Activated CD4-positive, alpha-beta T cell treated with anti-CD3 and anti-CD28 coated beads for 24 hours (primary cell): ENCODE results near the gene PAGR1.
"Not testable (repeated sequence)": the region's sequence is repeated elsewhere in the genome, so short reads cannot be mapped to it uniquely, and the experiment has no call there.

ENCODE experiments used
- DNase-seq, 2 donors: peaks; one replicate each; pipeline ENCODE4 v3.0.0-alpha.2; 2020; ENCODE audit warnings: low read depth in 2 of 2

PAGR1 gene

DNA sequence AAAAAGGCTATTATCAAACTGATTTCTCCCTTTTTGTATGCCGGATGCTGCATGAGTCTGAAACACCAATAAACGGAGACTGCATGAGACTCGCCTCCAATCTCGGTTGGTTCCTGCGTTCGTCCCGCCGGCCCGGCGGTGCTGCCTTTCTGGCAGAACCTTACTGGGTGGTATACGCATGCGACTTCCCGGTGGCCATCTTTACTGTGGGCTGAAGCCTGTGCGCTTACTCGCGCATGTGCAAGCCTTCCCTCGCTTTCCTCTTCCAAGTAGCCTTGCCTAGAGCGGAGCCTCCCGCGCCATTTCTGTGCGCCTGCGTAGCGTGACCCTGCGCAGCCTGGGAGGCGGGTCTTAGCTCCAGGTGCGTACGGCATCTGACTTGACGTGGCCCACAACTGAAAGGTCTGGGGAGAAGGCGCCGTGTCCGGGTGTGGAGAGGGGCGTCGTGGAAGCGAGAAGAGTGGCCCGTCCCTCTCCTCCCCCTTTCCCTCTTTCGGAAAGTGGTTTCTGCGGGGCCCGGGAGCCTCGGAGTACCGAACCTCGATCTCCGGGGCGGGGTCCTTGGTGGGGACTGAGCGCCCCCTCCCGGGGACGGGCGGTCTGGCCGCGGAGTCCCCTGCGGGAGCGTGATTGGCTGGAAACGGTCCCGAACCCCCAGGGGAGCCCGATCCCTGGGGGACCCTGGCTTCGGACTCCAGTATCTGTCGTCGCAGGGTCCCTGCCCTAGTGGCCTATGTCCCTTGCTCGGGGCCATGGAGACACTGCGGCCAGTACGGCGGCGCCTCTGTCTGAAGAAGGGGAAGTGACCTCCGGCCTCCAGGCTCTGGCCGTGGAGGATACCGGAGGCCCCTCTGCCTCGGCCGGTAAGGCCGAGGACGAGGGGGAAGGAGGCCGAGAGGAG lies at the start of gene PAGR1:
Gene PAGR1 (plus strand): TSS at position 360 of the 901 bp plus-strand sequence. CDS start 374 bp downstream, at position 734.
- peak; percentile 96 to 97 for DNase-seq

DNA sequence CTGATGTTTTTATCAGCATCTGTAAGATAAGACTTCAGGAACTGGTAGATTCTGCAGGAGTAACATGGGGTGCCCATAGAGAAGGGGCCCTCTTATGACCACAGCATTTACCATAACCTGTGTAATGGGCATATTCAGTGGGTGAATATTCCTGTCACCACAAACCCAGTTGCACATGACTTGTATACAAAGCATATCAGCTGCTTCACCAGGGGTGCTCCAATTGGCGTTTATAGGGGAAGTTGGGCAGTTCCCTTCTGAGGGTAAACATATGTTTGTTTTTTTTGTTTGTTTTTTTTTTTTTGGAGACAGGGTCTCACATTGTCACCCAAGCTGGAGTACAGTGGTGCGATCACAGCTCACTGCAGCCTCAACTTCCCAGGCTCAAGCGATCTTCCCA lies 49.4 kb upstream of the PAGR1 start:
- DNase-seq = no peak

- no peak for DNase-seq
Observed at GRCh38 chr16:29767062-29767461, 48.9 kb upstream of the PAGR1 start.

GRCh38 chr16:29769507-29769906 lies 46.4 kb upstream of the PAGR1 start:
- DNase-seq = no peak

DNA sequence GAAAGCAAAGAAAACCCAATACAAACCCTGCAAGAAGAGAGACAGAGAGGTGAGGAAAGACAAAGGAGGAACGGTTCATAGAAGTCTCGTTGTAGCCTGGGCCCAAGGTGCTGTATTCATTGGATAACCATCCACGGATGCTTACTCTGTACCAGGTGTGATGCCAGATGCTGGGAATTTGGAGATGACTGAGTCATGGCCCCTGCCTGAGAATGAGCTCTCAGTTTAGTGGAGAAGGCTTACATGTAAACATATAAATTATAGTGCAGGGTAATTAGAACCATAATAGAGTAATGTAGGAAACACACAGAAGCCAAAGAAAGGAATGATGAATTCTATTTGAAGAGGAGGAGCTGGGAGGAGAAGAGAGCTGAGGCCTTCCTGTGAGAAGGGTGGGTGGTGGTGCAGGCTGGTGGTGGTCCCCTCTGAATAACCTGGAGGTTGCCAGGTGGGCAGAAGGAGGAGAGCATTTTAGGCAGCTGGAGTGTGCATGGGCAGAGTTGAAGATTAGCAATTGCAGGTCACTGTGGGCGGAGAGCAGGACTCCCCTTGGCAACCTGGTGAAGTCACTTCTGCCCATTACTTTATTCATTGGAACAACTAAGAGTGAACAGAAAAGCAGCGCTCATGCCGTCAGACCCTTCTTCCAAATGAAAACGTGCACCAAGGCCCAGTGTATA lies 45.6 kb upstream of the PAGR1 start:
- DNase-seq = no peak

DNA sequence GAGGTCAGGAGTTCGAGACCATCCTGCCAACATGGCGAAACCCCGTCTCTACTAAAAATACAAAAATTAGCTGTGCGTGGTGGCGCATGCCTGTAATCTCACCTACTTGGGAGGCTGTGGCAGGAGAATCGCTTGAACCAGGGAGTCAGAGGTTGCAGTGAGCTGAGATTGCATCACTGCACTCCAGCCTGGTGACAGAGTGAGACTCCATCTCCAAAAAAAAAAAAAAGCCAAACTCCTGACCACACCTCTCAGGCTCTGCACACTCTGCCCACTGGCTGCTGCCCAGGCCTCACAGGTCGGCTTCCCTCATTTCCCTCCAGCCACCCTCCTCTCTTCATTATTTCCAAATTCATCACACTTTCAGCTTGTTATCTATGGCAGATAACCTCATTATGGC lies 43.6 kb upstream of the PAGR1 start:
- not testable (repeated sequence) for DNase-seq

DNA sequence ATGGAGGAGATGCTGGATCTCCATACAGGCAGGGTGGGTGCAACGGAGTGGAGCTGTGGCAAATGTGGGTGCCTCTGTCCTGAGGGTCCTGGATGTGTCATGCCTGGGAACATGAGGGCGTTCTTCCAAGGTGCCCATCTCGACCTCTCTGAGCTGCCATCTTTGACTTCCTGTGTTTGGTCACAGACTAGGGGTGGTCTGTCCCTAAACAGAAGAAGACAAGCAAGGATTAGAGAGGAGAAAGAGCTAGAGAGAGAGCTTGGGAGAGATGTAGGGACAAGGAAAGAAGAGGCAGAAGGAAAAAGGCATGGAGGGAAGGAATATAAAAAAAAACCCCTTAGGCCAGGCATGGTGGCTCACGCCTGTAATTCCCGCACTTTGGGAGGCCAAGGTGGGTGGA lies 41.2 kb upstream of the PAGR1 start:
- no peak for DNase-seq

GRCh38 chr16:29775742-29776408 lies 40.1 kb upstream of the PAGR1 start:
- DNase-seq = no peak

GRCh38 chr16:29777576-29778350 lies 38.2 kb upstream of the PAGR1 start, which contains the start of gene ZG16:
ZG16 (plus strand) TSS chr16:29778256; CDS start chr16:29779267, 1,011 bp downstream.
- DNase-seq = no peak

DNA sequence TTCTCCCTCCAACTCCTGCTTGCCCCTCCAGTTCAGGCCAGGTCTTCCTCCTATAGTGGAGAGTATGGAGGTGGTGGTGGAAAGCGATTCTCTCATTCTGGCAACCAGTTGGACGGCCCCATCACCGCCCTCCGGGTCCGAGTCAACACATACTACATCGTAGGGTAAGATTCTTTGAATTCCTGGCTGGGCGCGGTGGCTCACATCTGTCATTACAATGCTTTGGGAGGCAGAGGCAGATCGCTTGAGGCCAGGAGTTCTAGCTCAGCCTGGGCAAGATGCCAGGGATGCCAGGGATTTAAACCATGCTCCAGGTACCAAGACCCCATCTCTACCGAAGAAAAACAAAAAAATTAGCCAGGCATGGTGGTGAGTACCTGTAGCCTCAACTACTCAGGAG lies 36.5 kb upstream of the PAGR1 start:
- DNase-seq = no peak

DNA sequence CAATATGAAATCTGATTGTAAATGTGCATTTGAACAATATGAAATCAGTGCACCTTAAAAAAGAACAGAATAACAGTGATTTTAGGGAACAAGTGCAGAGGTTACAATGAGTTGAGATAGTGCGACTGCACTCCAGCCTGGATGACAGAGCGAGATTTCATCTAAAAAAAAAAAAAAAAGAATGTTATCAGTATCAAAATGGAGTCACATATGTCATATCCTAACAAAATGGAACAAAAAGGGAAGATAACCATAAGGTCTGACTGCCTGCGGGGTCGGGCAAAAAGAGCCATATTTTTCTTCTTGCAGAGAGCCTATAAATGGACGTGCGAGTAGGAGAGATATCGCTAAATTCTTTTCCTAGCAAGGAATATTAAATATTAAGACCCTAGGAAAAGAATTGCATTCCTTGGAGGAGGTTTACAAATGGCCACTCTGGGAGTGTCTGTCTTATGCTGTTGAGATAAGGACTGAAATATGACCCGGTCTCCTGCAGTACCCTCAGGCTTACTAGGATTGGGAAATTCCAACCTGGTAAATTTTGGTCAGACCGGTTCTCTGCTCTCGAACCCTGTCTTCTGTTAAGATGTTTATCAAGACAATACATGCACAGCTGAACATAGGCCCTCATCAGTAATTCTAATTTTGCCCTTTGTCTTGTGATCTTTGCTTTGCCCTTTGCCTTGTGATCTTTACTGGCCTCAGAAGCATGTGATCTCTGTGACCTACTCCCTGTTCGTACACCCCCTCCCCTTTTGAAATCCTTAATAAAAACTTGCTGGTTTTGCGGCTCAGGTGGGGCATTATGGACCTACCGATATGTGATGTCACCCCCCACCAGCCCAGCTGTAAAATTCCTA lies 32.6 kb upstream of the PAGR1 start:
- DNase-seq = not testable (repeated sequence)

DNA sequence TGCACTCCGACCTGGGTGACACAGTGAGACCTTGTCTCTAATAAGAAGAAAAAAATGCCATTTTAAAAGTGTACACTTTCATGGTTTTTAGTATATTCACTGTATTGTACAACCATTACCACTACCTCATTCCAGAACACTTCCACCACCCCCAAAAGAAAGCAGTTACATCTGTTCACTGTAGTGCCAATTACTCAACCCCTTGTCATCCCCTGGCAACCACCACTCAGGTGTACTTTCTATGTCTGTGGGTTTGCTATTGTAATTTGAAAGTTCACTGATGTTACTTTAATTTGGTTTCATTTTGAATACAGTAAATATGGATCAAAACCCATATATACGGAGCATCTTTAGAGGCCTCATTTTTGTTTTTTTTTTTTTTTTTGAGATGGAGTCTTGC lies 31.8 kb upstream of the PAGR1 start:
- peak in 1 of 2 donors; percentile 27 for DNase-seq

DNA sequence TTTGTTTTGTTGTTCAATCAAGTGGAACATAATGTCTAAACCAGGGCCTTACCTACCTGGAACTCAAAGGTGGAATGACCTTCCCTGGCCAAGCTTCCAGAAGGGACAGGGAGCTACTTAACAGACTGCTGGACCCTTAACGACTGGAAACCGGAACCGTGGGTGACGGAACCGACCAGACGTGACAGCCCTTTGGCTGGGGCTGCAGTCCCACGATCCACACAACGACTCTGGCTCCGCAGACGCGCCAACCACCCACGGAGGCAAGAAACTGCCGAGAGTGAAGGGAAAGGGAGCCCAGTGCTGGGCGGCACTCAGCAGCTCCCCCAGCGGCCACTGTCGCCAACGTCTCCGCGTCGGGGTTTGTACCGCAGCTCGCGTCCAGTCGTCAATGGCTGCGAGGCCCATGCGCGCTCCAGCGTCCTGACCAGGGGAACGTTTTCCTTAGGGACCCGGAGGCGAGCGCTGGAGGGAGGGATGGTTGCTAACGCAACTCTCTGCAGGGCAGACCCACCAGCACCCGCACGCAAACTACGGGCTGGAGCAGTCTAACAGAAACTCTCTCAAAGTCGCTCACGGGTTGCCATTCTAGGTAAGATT lies 31.0 kb upstream of the PAGR1 start:
- DNase-seq = peak; percentile 65 to 68

GRCh38 chr16:29787155-29787554 lies 28.8 kb upstream of the PAGR1 start:
- not testable (repeated sequence) for DNase-seq

GRCh38 chr16:29789775-29790182 lies 26.2 kb upstream of the PAGR1 start:
- DNase-seq = no peak

DNA sequence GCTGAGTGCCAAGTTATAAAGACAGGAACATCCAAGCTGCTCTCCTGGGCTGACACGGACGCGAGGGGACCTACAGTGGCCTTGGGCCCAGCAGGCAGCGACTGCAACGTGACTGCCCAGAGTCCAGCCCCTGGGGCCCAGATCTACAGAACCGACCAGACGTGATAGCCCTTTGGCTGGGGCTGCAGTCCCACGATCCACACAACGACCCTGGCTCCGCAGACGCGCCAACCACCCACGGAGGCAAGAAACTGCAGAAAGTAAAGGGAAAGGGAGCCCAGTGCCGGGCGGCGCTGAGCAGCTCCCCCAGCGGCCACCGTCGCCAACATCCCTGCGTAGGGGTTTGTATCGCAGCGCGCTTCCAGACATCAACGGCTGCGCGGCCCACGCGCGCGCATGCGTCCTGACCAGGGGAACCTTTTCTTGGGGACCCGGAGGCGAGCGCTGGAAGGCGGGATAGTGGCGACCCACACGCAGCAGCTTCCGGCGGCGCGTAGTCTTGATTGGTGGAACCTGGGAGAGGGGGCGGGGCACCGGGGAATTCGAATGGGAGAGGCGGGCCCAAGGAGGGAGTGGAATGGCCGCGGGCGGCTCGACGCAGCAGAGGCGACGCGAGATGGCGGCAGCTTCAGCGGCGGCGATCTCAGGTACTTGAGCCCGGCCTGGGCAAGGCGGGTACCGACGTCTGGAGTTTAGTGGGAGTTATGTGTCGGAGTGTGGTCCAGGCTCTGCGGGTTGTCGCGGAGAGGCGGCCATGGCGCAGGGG lies 25.6 kb upstream of the PAGR1 start, which contains the start of gene KIF22:
Gene KIF22 (plus strand): TSS at position 569 of the 766 bp plus-strand sequence. CDS start 9 bp downstream, at position 578.
- DNase-seq = peak; percentile 100

- DNase-seq = no peak
Observed at GRCh38 chr16:29790949-29791844, 24.8 kb upstream of the PAGR1 start.
